Natural killer cell (primary cell): ENCODE data around the gene FTCD. TPM values are rescaled to one million over a fixed set of nuclear protein-coding genes. Genes with fewer than 3 reads are reported as not detected.

Experiments used
- ATAC-seq, 3 donors: fragments of 150-1000 bp in 2 of 3; fragments of 200-7000 bp in 1 of 3; cut with Tn5 transposase; 1 replicate in 1 of 3; 2 replicates in 2 of 3; pipeline ENCODE4 v1.10.0; 2021; ENCODE audit warnings: mild to moderate bottlenecking in 2 of 3, moderate library complexity in 2 of 3
- DNase-seq, 2 donors: peaks; one replicate each; pipeline versions ENCODE4 v3.0.0 to v3.0.0-alpha.2; 2013 to 2021; ENCODE audit warnings: mixed read lengths in 1 of 2
- H3K27ac ChIP-seq: one replicate; pipeline ENCODE4 v1.5.1; 2013; ENCODE audit warnings: mild to moderate bottlenecking, low read length
- H3K27me3 ChIP-seq: one replicate; pipeline ENCODE4 v1.6.1; 2013; ENCODE audit warnings: low read length; ENCODE audit not compliant: control insufficient read depth, insufficient read depth
- H3K36me3 ChIP-seq: one replicate; pipeline ENCODE4 v1.6.1; 2013; ENCODE audit warnings: low read length; ENCODE audit not compliant: control insufficient read depth, insufficient read depth
- H3K4me1 ChIP-seq: one replicate; pipeline ENCODE4 v1.6.1; 2013; ENCODE audit warnings: low read length; ENCODE audit not compliant: control insufficient read depth, insufficient read depth
- H3K4me3 ChIP-seq: one replicate; pipeline ENCODE4 v1.5.1; 2013; ENCODE audit warnings: low read length
- H3K9me3 ChIP-seq: one replicate; pipeline ENCODE4 v1.6.1; 2013; ENCODE audit warnings: low read length; ENCODE audit not compliant: control insufficient read depth, insufficient read depth
- H3K27ac Mint-ChIP-seq, 2 donors: one replicate each; pipeline ENCODE4 v1.8.0; 2022; ENCODE audit warnings: mild to moderate bottlenecking in 2 of 2, mixed read lengths in 2 of 2, moderate library complexity in 1 of 2
- H3K27me3 Mint-ChIP-seq, 2 donors: one replicate each; pipeline ENCODE4 v1.8.0; 2022; ENCODE audit warnings: low read depth in 2 of 2, mixed read lengths in 2 of 2
- H3K36me3 Mint-ChIP-seq: one replicate; pipeline ENCODE4 v1.8.0; 2022; ENCODE audit warnings: mixed read lengths
- H3K4me1 Mint-ChIP-seq, 2 donors: one replicate each; pipeline ENCODE4 v1.8.0; 2022; ENCODE audit warnings: mixed read lengths in 2 of 2
- H3K4me3 Mint-ChIP-seq: one replicate; pipeline ENCODE4 v1.8.0; 2022; ENCODE audit warnings: mild to moderate bottlenecking, moderate library complexity, mixed read lengths
- H3K9me3 Mint-ChIP-seq, 2 donors: one replicate each; pipeline ENCODE4 v1.8.0; 2022; ENCODE audit warnings: mixed read lengths in 2 of 2
- CTCF ChIP-seq: fragments of 200-600 bp; IDR thresholded peaks from one replicate; pipeline ENCODE4 v1.8.0; 2022; ENCODE audit warnings: antibody characterized with exemption
- WGBS: methylation state at CpG from one replicate; pipeline ENCODE4 v1.1.7; 2013; ENCODE audit warnings: missing lambda C conversion rate; ENCODE audit not compliant: insufficient coverage; 5-methylcytosine and 5-hydroxymethylcytosine counted together
- intact Hi-C: fragments of 100-400 bp; cut with micrococcal nuclease; formaldehyde crosslinking; loops from one replicate; pipeline ENCODE4 v1.14.2; 2022
- total RNA-seq, 4 donors: library from RNA; stranded (reverse); fragments of 120-200 nt in 1 of 4; gene quantifications; one replicate each; pipeline versions ENCODE4 v1.2.3 to v1.2.4, GENCODE V29; 2013 to 2022

Gene FTCD
- total RNA-seq, 3 donors from 2014 or later (not counting 1 experiment from before 2014, with no cell fraction given), result 0.34 TPM; not detected in 2

GRCh38 chr21:46131838-46132651 is 23.3 kb downstream of the FTCD start:
- Mint-ChIP-seq H3K4me3 (no peak overlapping the region), H3K4me1 (no peaks in the 10 kb centered on the region), H3K36me3 (no peaks in the 10 kb centered on the region), H3K9me3 (no peaks in the 10 kb centered on the region), H3K27ac (no peak overlapping the region), H3K27me3 (no peaks in the 10 kb centered on the region)
- intact Hi-C loops, result no loop called here
- ATAC-seq, result no peak
- no peak overlapping the region for H3K27ac ChIP-seq
- no peak for DNase-seq
- H3K9me3 ChIP-seq, result no peaks in the 10 kb centered on the region
- 96% methylated on average over 85 of the region's 85 CpGs for WGBS
- no peaks in the 10 kb centered on the region for H3K4me1 ChIP-seq
- no peak for TF ChIP-seq CTCF
- no peaks in the 10 kb centered on the region for H3K27me3 ChIP-seq
- H3K4me3 ChIP-seq, result no peak overlapping the region
- H3K36me3 ChIP-seq, result no peaks in the 10 kb centered on the region

DNA sequence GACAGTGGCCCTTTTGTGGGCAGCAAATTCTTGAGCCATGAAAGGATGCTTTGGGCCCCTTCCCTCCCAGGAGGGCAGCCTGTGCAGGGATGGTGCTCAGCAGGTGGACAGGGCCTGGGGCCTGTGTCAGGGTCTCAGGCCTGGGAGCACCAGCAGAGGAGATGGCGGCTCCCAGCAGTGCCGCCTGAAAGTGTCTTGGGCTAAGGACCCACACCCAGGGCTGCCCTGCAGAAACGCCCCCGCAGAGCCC is 23.9 kb downstream of the FTCD start:
- ATAC-seq (no peak), DNase-seq (no peak)
- H3K4me1 ChIP-seq, result no peaks in the 10 kb centered on the region
- WGBS, result 95% methylated on average over 4 of the region's 4 CpGs
- H3K27me3 Mint-ChIP-seq, result no peaks in the 10 kb centered on the region
- H3K4me1 Mint-ChIP-seq, result no peaks in the 10 kb centered on the region
- H3K27ac ChIP-seq, result no peak overlapping the region
- no peaks in the 10 kb centered on the region for H3K36me3 ChIP-seq
- intact Hi-C loops, result no loop called here
- H3K9me3 ChIP-seq, result no peaks in the 10 kb centered on the region
- H3K27me3 ChIP-seq, result no peaks in the 10 kb centered on the region
- H3K4me3 Mint-ChIP-seq, result no peak overlapping the region
- no peaks in the 10 kb centered on the region for H3K36me3 Mint-ChIP-seq
- H3K9me3 Mint-ChIP-seq, result no peaks in the 10 kb centered on the region
- no peak for TF ChIP-seq CTCF
- H3K4me3 ChIP-seq, result no peak overlapping the region
- no peak overlapping the region for H3K27ac Mint-ChIP-seq

DNA sequence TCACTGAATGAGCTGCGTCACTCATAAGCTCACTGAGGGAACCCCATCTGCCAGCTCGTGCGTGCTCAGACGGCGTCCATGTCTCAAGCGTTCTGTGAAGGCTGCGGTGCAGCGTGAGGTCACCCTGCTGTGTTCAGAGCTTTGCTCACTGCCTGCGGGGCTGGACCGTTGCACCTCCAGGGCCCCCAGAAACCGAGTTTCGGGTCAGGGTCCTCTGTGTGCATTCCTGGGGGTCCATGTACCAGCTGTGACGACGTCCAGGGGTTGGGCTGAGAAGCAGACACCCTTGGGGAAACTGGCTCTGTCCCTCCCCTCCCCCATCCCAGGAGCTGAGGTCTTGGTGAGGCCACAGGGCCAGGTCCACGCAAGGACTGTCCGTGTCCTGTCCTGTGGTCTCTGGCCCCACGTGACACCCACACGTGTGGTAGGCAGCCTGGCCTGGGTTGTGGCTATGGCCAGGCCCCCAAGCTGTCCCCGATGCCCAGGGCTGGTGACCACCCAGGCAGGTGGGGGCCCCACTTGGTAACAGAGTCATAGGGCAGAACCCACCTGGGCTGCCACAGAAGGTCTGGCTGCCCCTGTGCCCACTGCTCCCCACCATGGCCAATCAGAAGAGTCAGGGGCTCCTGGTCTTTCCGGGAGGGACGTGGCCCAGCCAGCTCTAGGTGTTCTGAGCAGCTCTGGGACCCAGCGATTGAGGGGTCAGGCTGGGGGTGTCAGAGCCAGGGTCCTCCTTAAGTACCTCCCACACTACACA is 24.4 kb downstream of the FTCD start:
- no peaks in the 10 kb centered on the region for H3K9me3 Mint-ChIP-seq
- WGBS, result 87% methylated on average over 22 of the region's 22 CpGs
- H3K27me3 Mint-ChIP-seq, result no peaks in the 10 kb centered on the region
- Histone ChIP-seq H3K9me3 (no peaks in the 10 kb centered on the region), H3K36me3 (peaks cover under 1% of the 10 kb centered on the region), H3K4me1 (no peaks in the 10 kb centered on the region), H3K27me3 (no peaks in the 10 kb centered on the region), H3K27ac (no peak overlapping the region), H3K4me3 (no peak overlapping the region)
- TF ChIP-seq CTCF, result no peak
- intact Hi-C loops, result no loop called here
- ATAC-seq, result no peak
- no peaks in the 10 kb centered on the region for H3K4me1 Mint-ChIP-seq
- DNase-seq, result no peak
- no peak overlapping the region for H3K4me3 Mint-ChIP-seq
- no peak overlapping the region for H3K27ac Mint-ChIP-seq
- H3K36me3 Mint-ChIP-seq, result no peaks in the 10 kb centered on the region
